Neural progenitor cell (in vitro differentiated cells): ENCODE measurements around the gene PAK1. TPM values are rescaled to one million over a fixed set of nuclear protein-coding genes. Genes with fewer than 3 reads are reported as not detected.

Experiments
- DNase-seq: peaks from one replicate; pipeline ENCODE4 v3.0.0-alpha.2; 2016; ENCODE audit warnings: low spot score
- H2AFZ ChIP-seq: fragments of 200-600 bp; sonication (generic); replicated peaks from 2 replicates; pipeline ENCODE4 v1.6.1; 2016; ENCODE audit warnings: antibody characterized with exemption
- H3F3A ChIP-seq: fragments of 200-600 bp; sonication (generic); 2 replicates; pipeline ENCODE4 v1.6.1; 2016; ENCODE audit warnings: antibody characterized with exemption, low read depth
- H3K27ac ChIP-seq: fragments of 200-600 bp; sonication (generic); 2 replicates; pipeline ENCODE4 v1.5.1; 2016; ENCODE audit warnings: mild to moderate bottlenecking
- H3K27me3 ChIP-seq: fragments of 200-600 bp; sonication (generic); 2 replicates; pipeline ENCODE4 v1.6.1; 2016; ENCODE audit warnings: mild to moderate bottlenecking, moderate library complexity
- H3K36me3 ChIP-seq: fragments of 200-600 bp; sonication (generic); 2 replicates; pipeline ENCODE4 v1.5.1; 2016
- H3K4me1 ChIP-seq: fragments of 200-600 bp; sonication (generic); 2 replicates; pipeline ENCODE4 v1.6.1; 2016; ENCODE audit warnings: mixed run types
- H3K4me2 ChIP-seq: fragments of 200-600 bp; sonication (generic); 2 replicates; pipeline ENCODE4 v1.6.1; 2016
- H3K4me3 ChIP-seq: fragments of 200-600 bp; sonication (generic); 2 replicates; pipeline ENCODE4 v1.5.1; 2016
- H3K79me2 ChIP-seq: fragments of 200-600 bp; sonication (generic); 2 replicates; pipeline ENCODE4 v1.6.1; 2016; ENCODE audit warnings: low read depth
- H3K9ac ChIP-seq: fragments of 200-600 bp; sonication (generic); 2 replicates; pipeline ENCODE4 v1.6.1; 2016
- H3K9me3 ChIP-seq: fragments of 200-600 bp; sonication (generic); 2 replicates; pipeline ENCODE4 v1.5.1; 2016; ENCODE audit warnings: low read depth
- H4K20me1 ChIP-seq: fragments of 200-600 bp; sonication (generic); 2 replicates; pipeline ENCODE4 v1.6.1; 2016; ENCODE audit warnings: low read depth
- H3K27ac Mint-ChIP-seq: 3 replicates; pipeline ENCODE4 v1.8.0; 2021; ENCODE audit warnings: mixed read lengths
- H3K27me3 Mint-ChIP-seq: 2 replicates; pipeline ENCODE4 v1.8.0; 2022; ENCODE audit warnings: low read depth, mild to moderate bottlenecking, inconsistent platforms, moderate library complexity, mixed read lengths; ENCODE audit not compliant: insufficient read depth
- H3K36me3 Mint-ChIP-seq: 3 replicates; pipeline ENCODE4 v1.8.0; 2021; ENCODE audit warnings: mixed read lengths
- H3K4me1 Mint-ChIP-seq: 3 replicates; pipeline ENCODE4 v1.8.0; 2021; ENCODE audit warnings: mixed read lengths
- H3K4me3 Mint-ChIP-seq: 3 replicates; pipeline ENCODE4 v1.8.0; 2021; ENCODE audit warnings: mild to moderate bottlenecking, moderate library complexity, mixed read lengths
- H3K9me3 Mint-ChIP-seq: 3 replicates; pipeline ENCODE4 v1.8.0; 2020; ENCODE audit warnings: mixed read lengths
- EZH2 ChIP-seq: fragments of 200-600 bp; sonication (generic); IDR thresholded peaks from 2 replicates; pipeline ENCODE4 v1.6.1; 2017; ENCODE audit warnings: antibody characterized with exemption, mild to moderate bottlenecking, moderate library complexity
- EZH2phosphoT487 ChIP-seq: fragments of 200-600 bp; sonication (generic); IDR thresholded peaks from 2 replicates; pipeline ENCODE4 v1.6.1; 2017; ENCODE audit warnings: antibody characterized with exemption
- total RNA-seq: library from RNA; depleted of rRNA; stranded (reverse); fragments of >200 nt; gene quantifications from 2 replicates; pipeline ENCODE4 v1.2.3, GENCODE V29; 2015; ENCODE audit warnings: low replicate concordance
- TF ChIP-seq, protein P1 (sequence below): fragments of 200-600 bp; sonication (generic); IDR thresholded peaks from 2 replicates; pipeline ENCODE4 v1.5.1; 2017; ENCODE audit warnings: antibody characterized with exemption, mild to moderate bottlenecking

The PAK1 gene
- total RNA-seq, 1 donor from 2014 or later: 52.1 TPM

DNA sequence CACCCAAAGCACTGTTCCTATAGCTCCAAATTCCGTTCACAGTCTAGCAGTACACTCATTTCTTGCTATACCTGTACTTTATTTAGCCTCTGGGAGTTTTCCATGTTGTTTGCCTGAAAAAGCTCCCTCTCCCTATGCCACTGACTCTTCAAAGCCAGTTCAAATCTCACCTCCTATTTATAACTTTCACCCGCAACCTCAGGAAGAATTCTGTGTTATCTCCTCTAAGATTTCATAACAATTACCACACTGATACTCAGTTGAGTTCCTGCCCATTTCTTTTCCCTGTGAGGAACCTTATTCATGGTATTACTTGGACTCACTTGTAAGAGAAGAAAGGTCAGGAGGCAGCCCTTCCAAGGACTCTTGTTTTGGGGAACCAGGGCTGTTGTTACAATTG, 197.6 kb downstream of the PAK1 start:
- H3K27me3 Mint-ChIP-seq: no peaks in the 10 kb centered on the region
- H3K4me1 Mint-ChIP-seq: no peaks in the 10 kb centered on the region

More for the DNA sequence above, 197.6 kb downstream of the PAK1 start:
- Mint-ChIP-seq H3K9me3 (no peaks in the 10 kb centered on the region), H3K27ac (no peak overlapping the region), H3K36me3 (no peaks in the 10 kb centered on the region), H3K4me3 (no peak overlapping the region)
- H3K4me2 ChIP-seq: no peak overlapping the region
- TF ChIP-seq, protein P1, sequence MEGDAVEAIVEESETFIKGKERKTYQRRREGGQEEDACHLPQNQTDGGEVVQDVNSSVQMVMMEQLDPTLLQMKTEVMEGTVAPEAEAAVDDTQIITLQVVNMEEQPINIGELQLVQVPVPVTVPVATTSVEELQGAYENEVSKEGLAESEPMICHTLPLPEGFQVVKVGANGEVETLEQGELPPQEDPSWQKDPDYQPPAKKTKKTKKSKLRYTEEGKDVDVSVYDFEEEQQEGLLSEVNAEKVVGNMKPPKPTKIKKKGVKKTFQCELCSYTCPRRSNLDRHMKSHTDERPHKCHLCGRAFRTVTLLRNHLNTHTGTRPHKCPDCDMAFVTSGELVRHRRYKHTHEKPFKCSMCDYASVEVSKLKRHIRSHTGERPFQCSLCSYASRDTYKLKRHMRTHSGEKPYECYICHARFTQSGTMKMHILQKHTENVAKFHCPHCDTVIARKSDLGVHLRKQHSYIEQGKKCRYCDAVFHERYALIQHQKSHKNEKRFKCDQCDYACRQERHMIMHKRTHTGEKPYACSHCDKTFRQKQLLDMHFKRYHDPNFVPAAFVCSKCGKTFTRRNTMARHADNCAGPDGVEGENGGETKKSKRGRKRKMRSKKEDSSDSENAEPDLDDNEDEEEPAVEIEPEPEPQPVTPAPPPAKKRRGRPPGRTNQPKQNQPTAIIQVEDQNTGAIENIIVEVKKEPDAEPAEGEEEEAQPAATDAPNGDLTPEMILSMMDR: no peak
- TF ChIP-seq EZH2: no peak
- TF ChIP-seq EZH2phosphoT487: no peak
- peak overlapping the region; percentile 15 for H2AFZ ChIP-seq
- H3K27ac ChIP-seq: no peak overlapping the region
- H3K9me3 ChIP-seq: no peaks in the 10 kb centered on the region
- no peaks in the 10 kb centered on the region for H3K27me3 ChIP-seq
- DNase-seq: no peak
- no peak overlapping the region for H3K4me3 ChIP-seq
- no peaks in the 10 kb centered on the region for H4K20me1 ChIP-seq
- no peak overlapping the region for H3K9ac ChIP-seq
- H3K4me1 ChIP-seq: no peaks in the 10 kb centered on the region
- H3K79me2 ChIP-seq: no peaks in the 10 kb centered on the region
- no peaks in the 10 kb centered on the region for H3F3A ChIP-seq
- H3K36me3 ChIP-seq: no peaks in the 10 kb centered on the region

Other genes with a start within 250 kb of the PAK1 start
- gene GDPD4, start 172.4 kb downstream of the PAK1 start, total RNA-seq: not detected in 2 replicates
- gene AQP11, start 115.9 kb upstream of the PAK1 start, total RNA-seq: 0.24 and 1.1 TPM in 2 replicates
- 284 and 413 TPM in 2 replicates for gene CLNS1A, start 163.7 kb upstream of the PAK1 start, total RNA-seq